Colonic mucosa (tissue), 4 donors: ENCODE results near the gene EMC1. TPM values are rescaled to one million over a fixed set of nuclear protein-coding genes. Genes with fewer than 3 reads are reported as not detected.

Experiments
- DNase-seq: peaks from one replicate; pipeline ENCODE4 v3.0.0-alpha.2; 2020
- H3K27ac ChIP-seq: fragments of 200-600 bp; one replicate; pipeline ENCODE4 v1.8.0; 2021
- H3K27me3 ChIP-seq: fragments of 200-600 bp; one replicate; pipeline ENCODE4 v1.8.0; 2021
- H3K36me3 ChIP-seq: fragments of 200-600 bp; one replicate; pipeline ENCODE4 v1.8.0; 2021
- H3K4me1 ChIP-seq: fragments of 200-600 bp; one replicate; pipeline ENCODE4 v1.8.0; 2021; ENCODE audit warnings: mild to moderate bottlenecking
- H3K4me3 ChIP-seq: fragments of 200-600 bp; one replicate; pipeline ENCODE4 v1.8.0; 2021
- H3K9ac ChIP-seq, 2 donors: one replicate each; pipeline ENCODE4 v1.7.0; 2013; ENCODE audit warnings: control low read depth in 2 of 2, low read depth in 2 of 2, low read length in 2 of 2
- H3K9me3 ChIP-seq: fragments of 200-600 bp; one replicate; pipeline ENCODE4 v1.8.0; 2021
- CTCF ChIP-seq: fragments of 200-600 bp; IDR thresholded peaks from one replicate; pipeline ENCODE4 v1.8.0; 2022; ENCODE audit warnings: antibody characterized with exemption, mild to moderate bottlenecking
- intact Hi-C: fragments of 100-400 bp; cut with DNase I; formaldehyde crosslinking; loops from one replicate; pipeline ENCODE4 v1.14.1; 2022
- total RNA-seq, 2 donors: library from RNA; stranded (reverse); fragmentation: NEBNext Ultra II Directional in 1 of 2; extraction: Animal tissue kit (Norgen Biotek cat#: 25700) in 1 of 2; gene quantifications; one replicate each; pipeline ENCODE4 v1.2.1, GENCODE V29; 2021
- donor health status: healthy.
- donor health status: DM: no; HTN: no; CAD: no.
- donor health status: DM: no; HTN: no; CAD: no.

Gene EMC1
- total RNA-seq, 2 donors from 2014 or later, result 35.3 to 51.1 TPM

GRCh38 chr1:19254416-19254815 lies 3.1 kb upstream of the EMC1 start:
- H3K27ac ChIP-seq, result no peak overlapping the region
- TF ChIP-seq CTCF, result no peak
- intact Hi-C loops, result no loop called here
- no peaks in the 10 kb centered on the region for H3K9me3 ChIP-seq
- no peaks in the 10 kb centered on the region for H3K36me3 ChIP-seq
- no peaks in the 10 kb centered on the region for H3K27me3 ChIP-seq
- no peak for DNase-seq
- H3K4me1 ChIP-seq, result peaks cover 20% of the 10 kb centered on the region
- no peak overlapping the region for H3K9ac ChIP-seq
- H3K4me3 ChIP-seq, result no peak overlapping the region

- peak overlapping the region; percentile 91 to 97 for H3K9ac ChIP-seq
- peaks cover 20% of the 10 kb centered on the region for H3K4me1 ChIP-seq
- no peak for DNase-seq
- H3K27me3 ChIP-seq, result no peaks in the 10 kb centered on the region
- peak overlapping the region; percentile 95 for H3K4me3 ChIP-seq
- H3K36me3 ChIP-seq, result no peaks in the 10 kb centered on the region
- no peaks in the 10 kb centered on the region for H3K9me3 ChIP-seq
- no peak for TF ChIP-seq CTCF
- peak overlapping the region; percentile 96 for H3K27ac ChIP-seq
- intact Hi-C loops, result no loop called here
Observed at GRCh38 chr1:19250629-19251304, 557 bp downstream of the EMC1 start.

GRCh38 chr1:19240673-19241538 lies 10.4 kb downstream of the EMC1 start:
- peak overlapping the region; percentile 1 to 40 for H3K9ac ChIP-seq
- no peaks in the 10 kb centered on the region for H3K9me3 ChIP-seq
- intact Hi-C loops, result loop anchor here (5.0 kb wide), 1 partner anchor 64 kb away; no protein-coding TSS in a partner anchor
- no peak overlapping the region for H3K27ac ChIP-seq
- TF ChIP-seq CTCF, result peak; percentile 99
- peaks cover 33% of the 10 kb centered on the region for H3K36me3 ChIP-seq
- no peak overlapping the region for H3K4me3 ChIP-seq
- peak; percentile 60 for DNase-seq
- no peaks in the 10 kb centered on the region for H3K4me1 ChIP-seq
- no peaks in the 10 kb centered on the region for H3K27me3 ChIP-seq

- Histone ChIP-seq H3K9me3 (no peaks in the 10 kb centered on the region), H3K36me3 (peaks cover 33% of the 10 kb centered on the region), H3K27ac (no peak overlapping the region), H3K27me3 (no peaks in the 10 kb centered on the region), H3K9ac (no peak overlapping the region), H3K4me1 (no peaks in the 10 kb centered on the region), H3K4me3 (no peak overlapping the region)
- intact Hi-C loops, result loop anchor here (5.0 to 10.0 kb wide), 2 partner anchors 63 to 335 kb away; partner anchors contain the start of gene ALDH4A1
- TF ChIP-seq CTCF, result no peak
- DNase-seq, result no peak
Observed at GRCh38 chr1:19239876-19240275, 11.4 kb downstream of the EMC1 start.

- H3K27ac ChIP-seq, result no peak overlapping the region
- DNase-seq, result no peak
- intact Hi-C loops, result loop anchor here (10.0 kb wide), 1 partner anchor 329 kb away; the partner anchor contains the start of gene ALDH4A1
- H3K4me3 ChIP-seq, result no peak overlapping the region
- peaks cover 4% of the 10 kb centered on the region for H3K4me1 ChIP-seq
- H3K9ac ChIP-seq, result no peak overlapping the region
- no peaks in the 10 kb centered on the region for H3K9me3 ChIP-seq
- H3K36me3 ChIP-seq, result peaks cover 26% of the 10 kb centered on the region
- no peaks in the 10 kb centered on the region for H3K27me3 ChIP-seq
- no peak for TF ChIP-seq CTCF
Observed at GRCh38 chr1:19234224-19234623, 17.1 kb downstream of the EMC1 start.
